ENCODE data around the gene GATB.

GATB gene

GRCh38 chr4:151760712-151761661 is at the start of gene GATB:
GATB (minus strand) TSS chr4:151761007; CDS start chr4:151760982, 25 bp downstream.
- peak; percentile 92 for DNase-seq

GRCh38 chr4:151810476-151810875 is 49.7 kb upstream of the GATB start:
- DNase-seq, result no peak

GRCh38 chr4:151809716-151810115 is 48.9 kb upstream of the GATB start:
- no peak for DNase-seq

GRCh38 chr4:151808542-151808941 is 47.7 kb upstream of the GATB start:
- DNase-seq, result no peak

- no peak for DNase-seq
Measured at GRCh38 chr4:151808120-151808529, 47.3 kb upstream of the GATB start.

- no peak for DNase-seq
Measured at GRCh38 chr4:151807220-151807619, 46.4 kb upstream of the GATB start.

GRCh38 chr4:151806511-151806927 is 45.7 kb upstream of the GATB start:
- no peak for DNase-seq

- DNase-seq, result no peak
Measured at GRCh38 chr4:151804821-151805220, 44.0 kb upstream of the GATB start.

- no peak for DNase-seq
Measured at GRCh38 chr4:151804086-151804630, 43.4 kb upstream of the GATB start.

GRCh38 chr4:151803246-151803645 is 42.4 kb upstream of the GATB start:
- no peak for DNase-seq

GRCh38 chr4:151801547-151802516 is 41.0 kb upstream of the GATB start:
- peak; percentile 47 for DNase-seq

- DNase-seq, result no peak
Measured at GRCh38 chr4:151799417-151800012, 38.7 kb upstream of the GATB start.

GRCh38 chr4:151798678-151799416 is 38.0 kb upstream of the GATB start:
- DNase-seq, result no peak

GRCh38 chr4:151797853-151798252 is 37.0 kb upstream of the GATB start:
- DNase-seq, result no peak

GRCh38 chr4:151797131-151797530 is 36.3 kb upstream of the GATB start:
- no peak for DNase-seq

- no peak for DNase-seq
Measured at GRCh38 chr4:151796106-151796505, 35.3 kb upstream of the GATB start.

- DNase-seq, result no peak
Measured at GRCh38 chr4:151792995-151793394, 32.2 kb upstream of the GATB start.

- DNase-seq, result no peak
Measured at GRCh38 chr4:151792530-151792929, 31.7 kb upstream of the GATB start.

GRCh38 chr4:151788021-151788420 is 27.2 kb upstream of the GATB start:
- DNase-seq, result no peak

GRCh38 chr4:151786158-151786495 is 25.3 kb upstream of the GATB start:
- no peak for DNase-seq

- no peak for DNase-seq
Measured at GRCh38 chr4:151785484-151786157, 24.8 kb upstream of the GATB start.

GRCh38 chr4:151784706-151785105 is 23.9 kb upstream of the GATB start:
- DNase-seq, result no peak

Measured in NCI-H1436 (cell line).